IPS-18c (cell line): ENCODE data around the gene MNX1.

ENCODE experiments used
- H3K4me3 ChIP-seq: 2 replicates; pipeline ENCODE4 v1.7.0; 2013; ENCODE audit warnings: low read depth, mild to moderate bottlenecking, low read length, moderate library complexity; ENCODE audit not compliant: insufficient read depth
- H3K9me3 ChIP-seq: one replicate; pipeline ENCODE4 v1.6.1; 2013; ENCODE audit warnings: mild to moderate bottlenecking, low read length, moderate library complexity; ENCODE audit not compliant: control insufficient read depth, insufficient read depth

Gene MNX1

GRCh38 chr7:157018997-157019608 lies 8.6 kb upstream of the MNX1 start:
- peak overlapping the region; percentile 34 for H3K4me3 ChIP-seq
- H3K9me3 ChIP-seq: peaks cover 3% of the 10 kb centered on the region

- Histone ChIP-seq H3K9me3 (peaks cover 3% of the 10 kb centered on the region), H3K4me3 (peak overlapping the region; percentile 20)
Measured at GRCh38 chr7:157018328-157018996, 8.0 kb upstream of the MNX1 start.

GRCh38 chr7:157017603-157018327 lies 7.3 kb upstream of the MNX1 start:
- H3K9me3 ChIP-seq: peaks cover 3% of the 10 kb centered on the region
- peak overlapping the region; percentile 20; the same call in 1 of the 2 replicates for H3K4me3 ChIP-seq

GRCh38 chr7:157017149-157017548 lies 6.7 kb upstream of the MNX1 start:
- no peak overlapping the region for H3K4me3 ChIP-seq

GRCh38 chr7:157016352-157017041 lies 6.0 kb upstream of the MNX1 start:
- H3K9me3 ChIP-seq: no peaks in the 10 kb centered on the region
- no peak overlapping the region for H3K4me3 ChIP-seq

More at GRCh38 chr7:157017149-157017548, 6.7 kb upstream of the MNX1 start:
- peaks cover under 1% of the 10 kb centered on the region for H3K9me3 ChIP-seq

- Histone ChIP-seq H3K9me3 (no peaks in the 10 kb centered on the region), H3K4me3 (no peak overlapping the region)
Measured at GRCh38 chr7:157016024-157016351, 5.5 kb upstream of the MNX1 start.

- Histone ChIP-seq H3K4me3 (no peak overlapping the region), H3K9me3 (no peaks in the 10 kb centered on the region)
Measured at GRCh38 chr7:157014635-157015555, 4.4 kb upstream of the MNX1 start.

- H3K9me3 ChIP-seq: no peaks in the 10 kb centered on the region
- H3K4me3 ChIP-seq: no peak overlapping the region
Measured at GRCh38 chr7:157013602-157014549, 3.4 kb upstream of the MNX1 start.

GRCh38 chr7:157013101-157013500 lies 2.6 kb upstream of the MNX1 start:
- no peaks in the 10 kb centered on the region for H3K9me3 ChIP-seq

GRCh38 chr7:157012113-157012547 lies 1.7 kb upstream of the MNX1 start:
- H3K9me3 ChIP-seq: no peaks in the 10 kb centered on the region
- no peak overlapping the region for H3K4me3 ChIP-seq

More at GRCh38 chr7:157013101-157013500, 2.6 kb upstream of the MNX1 start:
- H3K4me3 ChIP-seq: no peak overlapping the region

GRCh38 chr7:157011333-157012112 lies 1.1 kb upstream of the MNX1 start:
- Histone ChIP-seq H3K9me3 (no peaks in the 10 kb centered on the region), H3K4me3 (peak overlapping the region; percentile 51; the same call in 1 of the 2 replicates)

- Histone ChIP-seq H3K9me3 (no peaks in the 10 kb centered on the region), H3K4me3 (peak overlapping the region; percentile 66)
Measured at GRCh38 chr7:157009778-157010587, 480 bp downstream of the MNX1 start.

GRCh38 chr7:157009170-157009777 lies 1.2 kb downstream of the MNX1 start:
- Histone ChIP-seq H3K4me3 (no peak overlapping the region), H3K9me3 (no peaks in the 10 kb centered on the region)
